ENCODE measurements around the gene SPSB1.

Gene SPSB1

DNA sequence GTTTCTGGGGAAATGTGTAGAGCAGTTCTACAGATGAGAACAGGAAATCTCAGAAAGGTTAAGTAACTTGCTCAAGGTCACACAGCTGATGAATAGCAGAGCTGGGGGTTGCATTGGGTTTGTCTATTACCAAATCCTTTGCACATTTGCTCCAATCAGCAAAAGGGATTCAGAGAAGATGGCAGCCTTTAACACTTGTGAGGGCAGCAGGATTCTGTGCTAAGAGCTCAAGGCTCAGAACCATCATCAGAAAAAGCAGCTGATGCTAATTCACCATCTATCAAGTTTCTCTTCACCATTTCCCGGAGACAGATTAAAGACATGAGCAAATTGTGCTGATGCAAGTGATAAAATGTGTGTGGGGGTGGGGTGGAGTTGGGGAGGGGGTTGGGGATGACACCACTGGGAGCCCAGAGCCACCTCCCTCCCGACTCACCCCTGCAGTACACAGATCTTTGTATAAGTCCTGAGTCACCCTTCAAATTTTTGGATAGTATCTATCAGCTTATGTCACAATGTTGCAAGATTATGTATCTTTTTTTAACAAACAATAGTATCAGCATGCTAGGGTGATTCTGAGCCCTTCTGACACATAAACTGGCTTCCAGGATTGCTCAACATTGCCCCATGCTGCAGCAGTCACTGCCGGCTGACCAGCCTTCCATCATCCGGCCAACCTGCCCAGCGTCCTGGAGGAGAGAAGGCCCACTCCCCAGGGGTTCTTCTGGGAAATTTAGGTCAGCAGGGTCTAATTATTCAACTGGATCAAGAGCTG is 2.8 kb upstream of the SPSB1 start:
- CTCF ChIA-PET = interaction anchor here (0.5 to 2.4 kb wide), 15 partner anchors 9 to 674 kb away, joined by 3 to 15 read pairs (median 5); no protein-coding TSS in a partner anchor

GRCh38 chr1:9291914-9292360 is 757 bp upstream of the SPSB1 start:
- ChIA-PET POLR2A (ENCODE audit: low non-redundant PET) (interaction anchor here (0.5 kb wide), 1 partner anchor 97 kb away, joined by 5 read pairs; no protein-coding TSS in a partner anchor), CTCF (interaction anchor here (1.0 to 1.2 kb wide), 2 partner anchors 19 to 24 kb away, joined by 4 read pairs; no protein-coding TSS in a partner anchor)
- TF ChIP-seq, protein P1, sequence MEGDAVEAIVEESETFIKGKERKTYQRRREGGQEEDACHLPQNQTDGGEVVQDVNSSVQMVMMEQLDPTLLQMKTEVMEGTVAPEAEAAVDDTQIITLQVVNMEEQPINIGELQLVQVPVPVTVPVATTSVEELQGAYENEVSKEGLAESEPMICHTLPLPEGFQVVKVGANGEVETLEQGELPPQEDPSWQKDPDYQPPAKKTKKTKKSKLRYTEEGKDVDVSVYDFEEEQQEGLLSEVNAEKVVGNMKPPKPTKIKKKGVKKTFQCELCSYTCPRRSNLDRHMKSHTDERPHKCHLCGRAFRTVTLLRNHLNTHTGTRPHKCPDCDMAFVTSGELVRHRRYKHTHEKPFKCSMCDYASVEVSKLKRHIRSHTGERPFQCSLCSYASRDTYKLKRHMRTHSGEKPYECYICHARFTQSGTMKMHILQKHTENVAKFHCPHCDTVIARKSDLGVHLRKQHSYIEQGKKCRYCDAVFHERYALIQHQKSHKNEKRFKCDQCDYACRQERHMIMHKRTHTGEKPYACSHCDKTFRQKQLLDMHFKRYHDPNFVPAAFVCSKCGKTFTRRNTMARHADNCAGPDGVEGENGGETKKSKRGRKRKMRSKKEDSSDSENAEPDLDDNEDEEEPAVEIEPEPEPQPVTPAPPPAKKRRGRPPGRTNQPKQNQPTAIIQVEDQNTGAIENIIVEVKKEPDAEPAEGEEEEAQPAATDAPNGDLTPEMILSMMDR (conservative IDR thresholded peaks at IDR 0.05; ENCODE audit: low read depth) = no peak
- peak overlapping the region; percentile 90 for H3K27ac ChIP-seq
- no peak for DNase-seq (ENCODE audit: low spot score)

More for the DNA sequence above, 2.8 kb upstream of the SPSB1 start:
- TF ChIP-seq, protein P1 (conservative IDR thresholded peaks at IDR 0.05; ENCODE audit: low read depth) = no peak
- POLR2A ChIA-PET (ENCODE audit: low non-redundant PET) = interaction anchor here (0.6 kb wide), 2 partner anchors 146 to 168 kb away, joined by 3 to 11 read pairs; no protein-coding TSS in a partner anchor
- H3K27ac ChIP-seq = peak overlapping the region; percentile 90
- DNase-seq (ENCODE audit: low spot score) = peak; percentile 61

- peak overlapping the region; percentile 90 for H3K27ac ChIP-seq
- ChIA-PET CTCF (no interaction called here), POLR2A (ENCODE audit: low non-redundant PET) (no interaction called here)
- TF ChIP-seq, protein P1 (conservative IDR thresholded peaks at IDR 0.05; ENCODE audit: low read depth) = no peak
- no peak for DNase-seq (ENCODE audit: low spot score)
Observed at GRCh38 chr1:9293241-9293532, 493 bp downstream of the SPSB1 start.

- peak overlapping the region; percentile 90 for H3K27ac ChIP-seq
- TF ChIP-seq, protein P1 (conservative IDR thresholded peaks at IDR 0.05; ENCODE audit: low read depth) = no peak
- CTCF ChIA-PET = no interaction called here
- POLR2A ChIA-PET (ENCODE audit: low non-redundant PET) = no interaction called here
- no peak for DNase-seq (ENCODE audit: low spot score)
Observed at GRCh38 chr1:9293533-9294404, 1.1 kb downstream of the SPSB1 start.

DNA sequence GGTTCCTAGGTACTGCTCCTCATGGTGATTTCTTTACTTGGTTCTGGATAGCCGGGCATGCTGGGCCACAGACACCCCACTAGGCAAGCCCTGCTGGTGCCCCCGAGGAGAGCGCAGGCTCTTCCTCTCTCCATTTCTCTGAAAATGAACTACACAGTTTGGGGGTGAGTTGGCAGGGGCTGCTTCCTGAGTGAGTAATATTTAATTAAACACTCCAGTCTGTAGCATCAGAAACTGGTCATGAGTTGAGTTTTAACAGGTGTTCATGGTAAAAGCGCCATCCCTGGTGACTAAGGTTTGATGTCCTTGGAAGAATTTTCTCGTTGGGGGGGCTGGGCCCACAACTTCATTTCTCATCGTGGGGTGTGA is 1.7 kb downstream of the SPSB1 start:
- CTCF ChIA-PET = no interaction called here
- POLR2A ChIA-PET (ENCODE audit: low non-redundant PET) = no interaction called here
- peak overlapping the region; percentile 90 for H3K27ac ChIP-seq
- peak; percentile 74 for DNase-seq (ENCODE audit: low spot score)
- TF ChIP-seq, protein P1 (conservative IDR thresholded peaks at IDR 0.05; ENCODE audit: low read depth) = no peak

GRCh38 chr1:9294910-9295636 is 2.4 kb downstream of the SPSB1 start:
- ChIA-PET POLR2A (ENCODE audit: low non-redundant PET) (no interaction called here), CTCF (no interaction called here)
- TF ChIP-seq, protein P1 (conservative IDR thresholded peaks at IDR 0.05; ENCODE audit: low read depth) = no peak
- H3K27ac ChIP-seq = peak overlapping the region; percentile 90
- DNase-seq (ENCODE audit: low spot score) = no peak
